ENCODE measurements around the gene NSUN7.

- TF ChIP-seq CTCF (IDR thresholded peaks at IDR 0.05; ENCODE audit: borderline replicate concordance, extremely low read depth, low read length, poor library complexity, severe bottlenecking) = no peak
- no peak for TF ChIP-seq EZH2 (IDR thresholded peaks at IDR 0.05; ENCODE audit: borderline replicate concordance, low read depth, low read length, severe bottlenecking)
Measured at GRCh38 chr4:40831146-40831907, 81.6 kb downstream of the NSUN7 start.
